Measurements from ENCODE around the gene CXCR3.
"Not testable (repeated sequence)": the region's sequence is repeated elsewhere in the genome, so short reads cannot be mapped to it uniquely, and the experiment has no call there.

Gene CXCR3

GRCh38 chrX:71611736-71612135, 6.6 kb downstream of the CXCR3 start:
- not testable (repeated sequence) for DNase-seq (ENCODE audit: low read depth, low spot score)

GRCh38 chrX:71609095-71609750, 9.1 kb downstream of the CXCR3 start:
- DNase-seq (ENCODE audit: low read depth, low spot score), result no peak

GRCh38 chrX:71607488-71607887, 10.8 kb downstream of the CXCR3 start:
- no peak for DNase-seq (ENCODE audit: low read depth, low spot score)

- DNase-seq (ENCODE audit: low read depth, low spot score), result no peak
These were observed 11.6 kb downstream of the CXCR3 start for GRCh38 chrX:71606536-71607216.

GRCh38 chrX:71604796-71605568, 13.3 kb downstream of the CXCR3 start:
- no peak for DNase-seq (ENCODE audit: low read depth, low spot score)

- no peak for DNase-seq (ENCODE audit: low read depth, low spot score)
These were observed 14.2 kb downstream of the CXCR3 start for GRCh38 chrX:71604141-71604540.

- no peak for DNase-seq (ENCODE audit: low read depth, low spot score)
These were observed 14.7 kb downstream of the CXCR3 start for GRCh38 chrX:71603618-71604017.

- no peak for DNase-seq (ENCODE audit: low read depth, low spot score)
These were observed 18.3 kb downstream of the CXCR3 start for GRCh38 chrX:71599965-71600364.

GRCh38 chrX:71593210-71593609, 25.1 kb downstream of the CXCR3 start:
- not testable (repeated sequence) for DNase-seq (ENCODE audit: low read depth, low spot score)

GRCh38 chrX:71586929-71587328, 31.4 kb downstream of the CXCR3 start:
- DNase-seq (ENCODE audit: low read depth, low spot score), result no peak

- no peak for DNase-seq (ENCODE audit: low read depth, low spot score)
These were observed 37.1 kb downstream of the CXCR3 start for GRCh38 chrX:71581210-71581609.

- DNase-seq (ENCODE audit: low read depth, low spot score), result no peak
These were observed 38.3 kb downstream of the CXCR3 start for GRCh38 chrX:71579990-71580380.

- DNase-seq (ENCODE audit: low read depth, low spot score), result peak; percentile 76
These were observed 38.9 kb downstream of the CXCR3 start for GRCh38 chrX:71579136-71579989.

- no peak for DNase-seq (ENCODE audit: low read depth, low spot score)
These were observed 39.8 kb downstream of the CXCR3 start, which contains the start of gene GCNA for GRCh38 chrX:71578253-71579135. TSS of gene GCNA (plus strand) at chrX:71578437. CDS start at chrX:71580822, 2,385 bp downstream.

- no peak for DNase-seq (ENCODE audit: low read depth, low spot score)
These were observed 40.6 kb downstream of the CXCR3 start for GRCh38 chrX:71577682-71578081.

- no peak for DNase-seq (ENCODE audit: low read depth, low spot score)
These were observed 44.7 kb downstream of the CXCR3 start for GRCh38 chrX:71573590-71573989.

GRCh38 chrX:71571390-71571789, 46.9 kb downstream of the CXCR3 start:
- not testable (repeated sequence) for DNase-seq (ENCODE audit: low read depth, low spot score)

Data from ELF-1 (cell line).